Motor neuron (in vitro differentiated cells): ENCODE measurements around the gene BMAL2. TPM values are rescaled to one million over a fixed set of nuclear protein-coding genes. Genes with fewer than 3 reads are reported as not detected.

ENCODE experiments used
- ATAC-seq, 8 experiments: fragments of 200-7000 bp; cut with Tn5 transposase; replicated peaks in 6 of 8; 2 replicates each; pipeline ENCODE4 v1.8.0; 2021; ENCODE audit warnings: mild to moderate bottlenecking in 8 of 8, moderate library complexity in 8 of 8
- H3K27ac ChIP-seq, 2 donors: fragments of 250-450 bp; sonication (Bioruptor Pico); 2 replicates each; pipeline ENCODE4 v1.9.0; 2021; ENCODE audit warnings: antibody characterized with exemption in 2 of 2, mild to moderate bottlenecking in 2 of 2, moderate library complexity in 1 of 2
- H3K4me1 ChIP-seq, 2 donors: fragments of 250-450 bp; sonication (Bioruptor Pico); replicated peaks in 1 of 2; 2 replicates each; pipeline ENCODE4 v1.6.1; 2021; ENCODE audit warnings: antibody characterized with exemption in 2 of 2, mild to moderate bottlenecking in 2 of 2, moderate library complexity in 1 of 2
- H3K4me3 ChIP-seq, 5 donors: fragments of 250-450 bp; sonication (Bioruptor Pico); 2 replicates each; pipeline ENCODE4 v1.9.0; 2021; ENCODE audit warnings: antibody characterized with exemption in 5 of 5, mild to moderate bottlenecking in 5 of 5, moderate library complexity in 4 of 5
- WGBS, 10 experiments: fragments of 450-650 bp; shearing (Covaris generic); methylation state at CpG; one replicate each; pipeline ENCODE4 v1.0.0; 2022; 5-methylcytosine and 5-hydroxymethylcytosine counted together
- in situ Hi-C, 9 experiments: fragments of 400-800 bp; cut with MboI; loops; one replicate each; pipeline ENCODE4 v1.15.0; 2021; ENCODE audit warnings: low sequenced_read_pairs in 9 of 9, low pct_unique_long_range_greater_than_20kb in 2 of 9; ENCODE audit not compliant: unreplicated experiment in 9 of 9
- total RNA-seq, 8 experiments: library from RNA; unstranded; fragments of 300-600 nt; gene quantifications; 2 replicates each; pipeline versions ENCODE4 v1.2.3 to v1.2.4, GENCODE V29; 2022

The BMAL2 gene
- total RNA-seq, 8 experiments from 2014 or later: 1.0 to 18.2 (median 5.7) TPM

DNA sequence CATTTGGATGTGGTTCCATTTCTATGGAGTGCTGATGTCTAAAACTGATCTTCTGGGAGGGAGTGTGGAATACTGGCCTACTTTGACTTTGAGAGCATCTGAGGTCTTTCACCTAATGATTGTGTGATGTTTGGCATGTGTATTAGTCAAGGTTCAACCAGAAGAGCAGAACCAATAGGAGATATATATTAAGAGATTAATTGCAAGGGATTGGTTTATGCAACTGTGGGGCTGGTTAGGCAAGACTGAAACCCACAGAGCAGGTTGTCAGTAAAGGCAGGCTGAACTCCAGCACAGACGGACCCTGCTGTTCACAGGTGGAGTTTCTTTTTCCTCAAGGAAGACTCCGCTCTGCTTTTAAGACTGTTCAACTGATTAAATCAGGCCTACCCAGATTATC is 11.6 kb downstream of the BMAL2 start:
- H3K4me3 ChIP-seq: no peak overlapping the region
- in situ Hi-C loops: no loop called here
- no peak for ATAC-seq
- H3K27ac ChIP-seq: no peak overlapping the region
- WGBS, 10 experiments: 49 to 100% (median 71%) methylated on average over 1 to 2 of the region's 2 CpGs; no CpG with 5 or more reads in 2 of the 10 experiments
- H3K4me1 ChIP-seq: no peaks in the 10 kb centered on the region

- Histone ChIP-seq H3K27ac (no peak overlapping the region), H3K4me3 (no peak overlapping the region), H3K4me1 (no peaks in the 10 kb centered on the region)
- ATAC-seq: peak in 3 of 8 experiments; percentile 9 to 38 (median 19)
- WGBS, 10 experiments: 45 to 100% (median 78%) methylated on average over 1 to 3 of the region's 3 CpGs; no CpG with 5 or more reads in 1 of the 10 experiments
- in situ Hi-C loops: no loop called here
Measured at GRCh38 chr12:27344760-27345159, 12.1 kb downstream of the BMAL2 start.

GRCh38 chr12:27345376-27345775 is 12.7 kb downstream of the BMAL2 start:
- no peaks in the 10 kb centered on the region for H3K4me1 ChIP-seq
- WGBS, 10 experiments: 64 to 100% (median 84%) methylated on average over 1 to 4 of the region's 4 CpGs
- in situ Hi-C loops: no loop called here
- no peak overlapping the region for H3K27ac ChIP-seq
- no peak for ATAC-seq
- no peak overlapping the region for H3K4me3 ChIP-seq

DNA sequence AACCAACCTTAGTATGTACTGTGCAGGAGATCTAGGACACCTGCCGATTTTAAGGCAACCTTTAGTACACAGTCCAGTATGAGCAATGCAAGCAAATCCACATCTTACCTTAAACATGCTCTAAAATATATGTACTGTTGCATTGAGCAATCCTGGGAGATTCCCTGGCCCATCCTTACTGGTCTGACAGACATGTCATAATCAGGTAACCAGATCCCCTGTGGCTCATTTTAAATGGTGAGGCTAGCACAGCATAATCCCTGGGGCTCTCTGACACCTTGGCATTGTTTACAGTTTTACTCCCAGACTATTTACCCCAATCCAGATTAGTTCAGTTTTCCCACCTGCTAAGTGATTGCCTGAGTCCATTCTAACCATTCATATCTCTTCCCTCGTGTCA is 15.1 kb downstream of the BMAL2 start:
- in situ Hi-C loops: no loop called here
- 0 to 100% (median 69%) methylated on average over 1 to 2 of the region's 2 CpGs; no CpG with 5 or more reads in 2 of the 10 experiments for WGBS, 10 experiments
- ATAC-seq: no peak
- H3K4me3 ChIP-seq: no peak overlapping the region
- no peak overlapping the region for H3K27ac ChIP-seq
- no peaks in the 10 kb centered on the region for H3K4me1 ChIP-seq

GRCh38 chr12:27351476-27351875 is 18.8 kb downstream of the BMAL2 start:
- no peak overlapping the region for H3K27ac ChIP-seq
- WGBS, 10 experiments: 82 to 100% (median 97%) methylated on average over 1 to 7 of the region's 7 CpGs
- H3K4me1 ChIP-seq: no peaks in the 10 kb centered on the region
- no peak overlapping the region for H3K4me3 ChIP-seq
- no peak for ATAC-seq
- in situ Hi-C loops: no loop called here

- ATAC-seq: no peak
- Histone ChIP-seq H3K4me3 (no peak overlapping the region), H3K4me1 (no peaks in the 10 kb centered on the region), H3K27ac (no peak overlapping the region)
- in situ Hi-C loops: no loop called here
- WGBS, 10 experiments: 50 to 100% (median 80%) methylated on average over 1 to 2 of the region's 2 CpGs
Measured at GRCh38 chr12:27355486-27355885, 22.9 kb downstream of the BMAL2 start.

DNA sequence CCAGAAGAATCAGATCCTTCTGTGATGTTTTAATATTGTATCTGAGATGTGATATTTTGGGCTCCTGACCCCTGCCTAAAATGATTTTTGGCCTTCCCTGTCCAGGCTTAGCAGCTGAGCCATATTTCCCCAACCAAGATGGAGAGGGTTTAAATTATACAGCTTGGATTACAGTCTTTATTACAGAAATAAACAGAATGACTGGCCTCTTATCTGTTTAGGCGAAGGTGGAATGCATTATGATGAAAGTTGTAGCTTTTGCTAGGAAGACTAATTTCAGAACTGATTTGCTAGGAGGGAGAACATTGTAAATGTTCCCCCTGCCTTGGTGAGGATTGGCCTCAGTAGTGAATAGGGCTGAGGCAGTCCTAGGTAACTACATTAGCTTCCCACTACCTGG is 23.3 kb downstream of the BMAL2 start:
- H3K27ac ChIP-seq: no peak overlapping the region
- no peaks in the 10 kb centered on the region for H3K4me1 ChIP-seq
- no peak for ATAC-seq
- 80 to 100% (median 100%) methylated on average over 1 of the region's 1 CpG; no CpG with 5 or more reads in 4 of the 10 experiments for WGBS, 10 experiments
- in situ Hi-C loops: no loop called here
- no peak overlapping the region for H3K4me3 ChIP-seq

- Histone ChIP-seq H3K4me3 (no peak overlapping the region), H3K27ac (no peak overlapping the region), H3K4me1 (no peaks in the 10 kb centered on the region)
- in situ Hi-C loops: no loop called here
- ATAC-seq: peak in 2 of 8 experiments; percentile 52 to 80
- 44 to 100% (median 77%) methylated on average over 1 to 3 of the region's 3 CpGs; no CpG with 5 or more reads in 4 of the 10 experiments for WGBS, 10 experiments
Measured at GRCh38 chr12:27359578-27360340, 27.1 kb downstream of the BMAL2 start.

- WGBS, 10 experiments: 14 to 100% (median 100%) methylated on average over 1 to 2 of the region's 2 CpGs; no CpG with 5 or more reads in 3 of the 10 experiments
- no peak overlapping the region for H3K4me3 ChIP-seq
- H3K27ac ChIP-seq: no peak overlapping the region
- no peaks in the 10 kb centered on the region for H3K4me1 ChIP-seq
- in situ Hi-C loops: no loop called here
- no peak for ATAC-seq
Measured at GRCh38 chr12:27361372-27361771, 28.7 kb downstream of the BMAL2 start.

GRCh38 chr12:27366621-27367020 is 34.0 kb downstream of the BMAL2 start:
- H3K4me1 ChIP-seq: no peaks in the 10 kb centered on the region
- in situ Hi-C loops: no loop called here
- no peak for ATAC-seq

DNA sequence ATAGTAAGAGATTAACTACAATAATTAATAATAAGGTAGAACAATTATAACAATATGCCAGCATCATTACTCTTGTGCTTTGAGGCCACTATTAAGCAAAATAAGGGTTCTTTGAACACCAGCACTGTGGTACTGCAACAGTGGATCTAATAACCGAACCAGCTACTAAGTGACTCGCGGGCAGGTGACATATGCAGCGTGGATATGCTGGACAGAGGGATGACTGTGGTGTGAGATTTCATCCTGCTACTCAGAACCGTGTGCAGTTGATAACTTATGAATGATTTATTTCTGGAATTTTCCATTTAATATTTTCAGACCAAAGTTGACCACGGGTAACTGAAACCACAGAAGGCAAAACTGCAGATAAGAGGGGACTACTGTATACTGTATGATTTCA is 34.4 kb downstream of the BMAL2 start:
- Histone ChIP-seq H3K4me1 (no peaks in the 10 kb centered on the region), H3K4me3 (no peak overlapping the region), H3K27ac (no peak overlapping the region)
- no peak for ATAC-seq
- 14 to 100% (median 82%) methylated on average over 1 to 6 of the region's 6 CpGs; no CpG with 5 or more reads in 1 of the 10 experiments for WGBS, 10 experiments
- in situ Hi-C loops: no loop called here

More at GRCh38 chr12:27366621-27367020, 34.0 kb downstream of the BMAL2 start:
- 79 to 100% (median 97%) methylated on average over 1 to 3 of the region's 3 CpGs; no CpG with 5 or more reads in 2 of the 10 experiments for WGBS, 10 experiments
- H3K4me3 ChIP-seq: no peak overlapping the region
- no peak overlapping the region for H3K27ac ChIP-seq

DNA sequence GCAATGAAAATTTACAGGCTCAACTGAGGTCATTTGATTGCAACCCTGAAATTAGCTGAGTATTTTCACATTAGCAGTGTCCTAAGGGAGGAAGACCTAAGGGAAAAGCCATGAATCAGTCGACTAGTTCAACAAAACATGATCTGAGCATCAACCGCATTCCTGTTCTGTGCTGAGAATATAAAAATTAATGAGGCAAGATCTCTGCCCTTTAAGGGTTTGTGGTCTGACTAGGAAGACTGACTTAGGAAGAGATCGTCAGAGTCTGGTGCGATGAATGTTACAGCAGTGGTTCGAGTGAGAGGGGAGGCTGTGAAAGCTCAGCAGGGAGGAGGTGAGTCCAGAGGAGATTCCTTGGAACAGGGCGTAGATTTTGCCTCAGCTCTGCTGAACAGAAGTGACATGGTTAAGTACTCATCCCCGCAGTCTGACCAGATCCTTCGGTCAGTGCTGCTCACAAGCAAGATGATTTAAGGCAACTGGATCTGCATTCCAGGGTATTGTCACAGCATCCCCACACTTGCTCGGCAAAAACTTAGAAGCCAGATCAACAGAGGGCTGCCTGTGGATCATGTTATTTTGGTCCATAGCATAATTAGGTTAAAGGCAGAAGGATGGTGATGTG is 49.6 kb downstream of the BMAL2 start:
- in situ Hi-C loops: no loop called here
- H3K4me3 ChIP-seq: no peak overlapping the region
- no peak overlapping the region for H3K27ac ChIP-seq
- 33 to 100% (median 79%) methylated on average over 1 to 8 of the region's 9 CpGs; no CpG with 5 or more reads in 2 of the 10 experiments for WGBS, 10 experiments
- no peaks in the 10 kb centered on the region for H3K4me1 ChIP-seq
- peak in 2 of 8 experiments; percentile 22 to 48 for ATAC-seq
